NCI-H82 (cell line): ENCODE measurements around the gene CLIP1.
"Not testable (repeated sequence)": the region's sequence is repeated elsewhere in the genome, so short reads cannot be mapped to it uniquely, and the experiment has no call there.

Experiments used
- DNase-seq: peaks from one replicate; lab custom pipeline; 2025; lab: John Stamatoyannopoulos, UW

CLIP1 gene

DNA sequence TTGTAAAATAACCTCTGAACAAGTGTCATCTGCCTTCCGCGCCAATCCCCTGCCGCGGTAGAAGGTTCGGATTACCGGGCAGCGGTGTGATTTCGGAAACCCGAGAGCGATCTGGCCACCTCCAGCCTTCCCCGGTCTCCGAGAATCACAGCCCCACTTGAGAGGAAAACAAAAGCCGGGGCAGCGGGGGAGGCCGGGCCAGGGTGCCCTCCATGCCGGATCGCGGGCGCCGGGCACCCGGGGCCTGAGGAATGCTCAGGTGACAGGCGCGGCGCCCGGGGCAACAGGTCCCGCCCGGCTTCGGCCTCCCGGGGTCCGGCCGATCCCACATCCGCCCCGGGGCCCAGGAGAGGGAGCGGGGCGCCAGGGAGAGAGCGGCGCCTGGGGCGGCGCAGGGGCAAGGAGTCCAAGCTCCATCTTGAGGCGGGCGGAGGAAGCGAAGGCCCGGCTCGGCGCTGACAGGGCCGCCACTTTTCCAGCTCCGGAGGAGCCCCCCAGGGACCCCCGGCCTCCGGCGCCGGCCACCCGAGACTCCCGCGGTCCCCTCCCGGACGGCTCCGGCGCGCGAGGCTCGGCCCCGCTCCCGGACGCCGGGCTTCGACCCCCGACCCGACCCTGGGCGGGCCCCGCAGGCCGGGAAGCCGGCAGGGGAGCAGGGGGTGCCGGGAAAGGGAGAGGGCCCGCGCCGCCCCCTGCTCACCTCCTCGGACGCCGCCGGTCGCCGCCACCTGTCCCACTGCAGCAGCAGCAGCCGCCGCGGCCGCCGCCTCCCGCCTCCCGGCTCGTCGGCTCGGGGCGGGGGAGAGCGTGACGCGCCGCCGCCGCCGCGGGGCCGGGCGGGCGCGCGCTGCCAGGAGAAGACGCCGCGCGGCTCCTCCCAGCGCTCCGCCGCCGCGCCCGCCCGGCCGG, at the start of gene CLIP1:
Gene CLIP1, minus strand, starts transcription at position 849 of the 909 bp plus-strand sequence. CDS start 42,217 bp downstream, outside the sequence.
- DNase-seq = peak; percentile 72

DNA sequence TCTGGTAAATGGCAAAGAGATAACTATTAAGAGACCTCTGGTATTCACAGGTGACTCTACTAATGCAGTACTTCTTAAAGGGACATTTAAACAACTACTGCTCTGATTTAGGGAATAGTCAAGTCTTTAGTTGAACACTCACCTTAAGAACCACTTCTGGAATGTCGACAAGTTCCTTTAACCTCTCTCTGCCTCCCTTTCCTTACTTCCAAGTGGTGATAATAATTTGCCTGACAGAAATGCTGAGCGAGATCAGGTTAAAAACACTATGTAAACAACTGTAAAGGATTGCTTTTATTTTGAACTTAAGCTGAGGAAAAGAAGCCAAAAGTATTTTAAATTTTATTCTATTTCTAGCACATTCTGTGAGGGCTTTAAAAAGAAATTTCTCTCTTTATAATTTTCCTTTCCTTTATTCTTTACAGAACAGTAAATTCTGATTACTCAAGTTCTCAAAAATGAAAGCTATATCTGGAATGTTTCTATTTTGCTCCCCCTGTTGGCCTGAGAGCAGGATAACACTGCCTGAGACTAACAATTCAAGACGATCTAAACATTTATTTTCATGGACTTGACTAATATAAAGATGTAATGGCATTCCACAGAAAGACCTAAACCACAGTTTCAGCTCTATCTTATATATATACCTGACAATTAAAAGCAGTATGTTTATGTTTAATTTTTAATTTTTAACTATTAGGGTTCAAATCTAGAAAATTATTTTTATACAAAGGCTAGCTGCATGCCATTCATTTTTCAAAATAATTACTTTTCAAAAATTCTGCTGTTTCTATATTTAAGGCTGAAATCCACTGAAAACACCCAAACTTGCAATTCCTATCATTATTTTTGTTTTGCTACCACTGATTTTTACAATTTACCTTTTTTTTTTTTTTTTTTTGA, 49.1 kb upstream of the CLIP1 start:
- peak; percentile 57 for DNase-seq

DNA sequence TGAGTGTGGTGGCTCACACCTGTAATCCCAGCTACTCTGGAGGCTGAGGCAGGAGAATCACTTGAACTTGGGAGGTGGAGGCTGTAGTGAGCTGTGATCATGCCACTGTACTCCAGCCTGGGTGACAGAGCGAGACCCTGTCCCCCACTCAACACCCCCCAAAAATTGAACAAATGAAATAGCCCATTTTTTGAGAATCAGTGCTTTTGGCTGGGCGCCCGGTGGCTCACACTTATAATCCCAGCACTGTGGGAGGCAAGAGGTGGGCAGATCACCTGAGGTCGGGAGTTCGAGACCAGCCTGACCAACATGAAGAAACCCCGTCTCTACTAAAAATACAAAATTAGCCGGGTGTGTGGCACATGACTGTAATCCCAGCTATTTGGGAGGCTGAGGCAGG, 48.1 kb upstream of the CLIP1 start:
- DNase-seq = not testable (repeated sequence)

DNA sequence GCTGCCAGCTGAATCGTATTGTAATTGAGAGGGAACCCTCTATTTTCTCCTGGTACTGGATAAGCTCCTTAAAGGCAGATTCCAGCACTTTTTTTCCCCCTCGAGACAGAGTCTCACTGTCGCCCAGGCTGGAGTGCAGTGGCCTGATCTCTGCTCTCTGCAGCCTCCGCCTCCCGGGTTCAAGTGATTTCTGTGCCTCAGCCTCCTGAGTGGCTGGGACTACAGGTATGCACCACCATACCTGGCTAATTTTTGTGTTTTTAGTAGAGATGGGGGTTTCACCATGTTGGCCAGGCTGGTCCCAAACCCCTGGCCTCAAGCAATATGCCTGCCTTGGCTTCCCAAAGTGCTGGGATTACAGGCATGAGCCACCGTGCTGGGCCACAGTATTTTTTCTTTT, 47.4 kb upstream of the CLIP1 start:
- DNase-seq = peak; percentile 31

DNA sequence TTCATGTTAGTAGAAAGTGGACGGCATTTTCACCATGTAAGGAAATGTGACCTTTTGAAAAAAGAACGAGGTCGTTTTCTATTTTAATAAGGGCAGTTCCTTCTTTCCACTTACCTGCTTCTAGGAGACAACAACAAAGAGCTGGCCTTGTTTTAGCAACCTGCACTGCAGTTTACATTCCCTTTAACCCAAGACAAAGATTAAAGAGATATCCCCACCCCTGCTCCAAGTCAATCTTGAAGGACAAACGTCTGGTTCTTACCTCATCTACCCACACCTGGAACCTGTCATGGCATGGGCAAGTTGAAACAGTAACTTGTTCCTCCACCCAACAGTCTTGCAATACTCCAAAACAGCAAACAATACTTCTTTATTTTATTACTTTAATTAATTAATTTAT, 45.5 kb upstream of the CLIP1 start:
- no peak for DNase-seq

DNA sequence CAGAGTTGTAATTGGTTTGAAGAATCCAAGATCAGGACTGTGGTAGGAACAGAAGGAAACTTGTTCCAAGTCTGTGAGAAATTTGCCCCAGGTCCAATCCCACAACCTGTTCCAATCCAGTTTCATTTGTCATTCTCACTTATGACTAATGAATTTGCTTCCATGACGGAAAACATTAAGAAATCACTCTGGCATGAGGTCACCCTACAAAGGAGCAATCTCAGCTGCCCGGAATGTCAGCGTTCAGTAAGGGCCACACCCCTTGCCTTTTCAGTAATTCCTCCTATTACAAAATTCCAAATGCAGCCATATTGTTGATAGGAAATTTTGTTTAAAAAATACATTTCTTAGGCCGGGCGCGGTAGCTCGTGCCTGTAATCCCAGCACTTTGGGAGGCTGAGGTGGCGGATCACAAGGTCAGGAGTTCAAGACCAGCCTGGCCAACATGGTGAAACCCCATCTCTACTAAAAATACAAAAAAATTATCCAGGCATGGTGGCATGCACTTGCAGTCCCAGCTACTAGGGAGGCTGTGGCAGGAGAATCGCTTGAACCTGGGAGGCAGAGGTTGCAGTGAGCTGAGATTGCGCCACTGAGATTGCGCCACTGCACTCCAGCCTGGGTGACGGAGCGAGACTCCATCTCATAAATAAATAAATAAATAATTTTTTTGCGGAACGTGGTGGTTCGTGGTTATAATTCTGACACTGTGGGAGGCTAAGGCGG, 42.0 kb upstream of the CLIP1 start:
- DNase-seq = not testable (repeated sequence)

DNA sequence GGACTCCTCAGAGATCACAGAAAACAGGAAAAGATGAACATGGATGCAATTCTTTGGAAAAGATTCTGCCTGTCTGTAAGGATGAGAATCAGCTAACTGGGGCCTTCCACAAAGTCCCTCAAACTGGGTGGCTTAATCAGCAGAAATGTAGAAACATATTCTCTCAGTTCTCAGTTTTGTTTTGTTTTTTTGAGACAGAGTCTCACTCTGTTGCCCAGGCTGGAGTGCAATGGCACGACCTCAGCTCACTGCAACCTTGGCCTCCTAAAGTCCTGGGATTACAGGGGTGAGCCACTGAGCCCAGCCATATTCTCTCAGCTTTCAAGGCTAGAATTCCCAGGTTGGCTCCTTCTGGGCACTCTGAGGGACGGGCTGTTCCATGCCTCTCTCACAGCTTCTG, 38.2 kb upstream of the CLIP1 start:
- no peak for DNase-seq

DNA sequence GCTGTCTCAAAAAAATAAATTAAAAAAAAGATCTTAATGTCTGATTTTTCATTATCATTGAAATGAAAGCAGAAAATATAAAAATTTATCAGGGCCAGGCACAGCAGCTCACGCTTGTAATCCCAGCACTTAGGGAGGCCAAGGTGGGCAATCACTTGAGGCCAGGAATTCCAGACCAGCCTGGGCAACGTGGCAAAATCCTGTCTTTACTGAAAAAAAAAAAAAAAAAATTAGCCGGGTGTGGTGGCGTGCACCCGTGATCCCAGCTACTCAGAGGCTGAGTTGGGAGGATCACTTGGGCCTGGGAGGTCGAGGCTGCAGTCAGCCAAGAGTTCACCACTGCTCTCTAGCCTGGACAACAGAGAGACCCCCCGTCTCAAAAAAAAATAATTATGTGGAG, 37.6 kb upstream of the CLIP1 start:
- DNase-seq = no peak

DNA sequence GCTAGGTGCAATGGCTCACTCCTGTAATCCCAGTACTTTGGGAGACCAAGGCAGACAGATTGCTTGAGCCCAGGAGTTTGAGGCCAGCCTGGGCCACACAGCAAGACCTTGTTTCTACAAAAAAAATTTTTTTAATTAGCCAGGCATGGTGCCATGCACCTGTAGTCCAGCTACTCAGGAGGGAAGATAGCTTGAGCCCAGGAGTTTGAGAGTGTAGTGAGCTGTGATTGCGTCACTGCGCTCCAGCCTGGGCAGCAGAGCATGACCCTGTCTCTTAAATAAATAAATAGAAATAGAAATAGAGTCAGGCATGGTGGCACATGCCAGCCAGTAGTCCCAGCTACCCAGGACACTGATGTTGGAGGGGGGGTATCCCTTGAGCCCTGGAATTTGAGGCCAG, 36.7 kb upstream of the CLIP1 start:
- DNase-seq = no peak

DNA sequence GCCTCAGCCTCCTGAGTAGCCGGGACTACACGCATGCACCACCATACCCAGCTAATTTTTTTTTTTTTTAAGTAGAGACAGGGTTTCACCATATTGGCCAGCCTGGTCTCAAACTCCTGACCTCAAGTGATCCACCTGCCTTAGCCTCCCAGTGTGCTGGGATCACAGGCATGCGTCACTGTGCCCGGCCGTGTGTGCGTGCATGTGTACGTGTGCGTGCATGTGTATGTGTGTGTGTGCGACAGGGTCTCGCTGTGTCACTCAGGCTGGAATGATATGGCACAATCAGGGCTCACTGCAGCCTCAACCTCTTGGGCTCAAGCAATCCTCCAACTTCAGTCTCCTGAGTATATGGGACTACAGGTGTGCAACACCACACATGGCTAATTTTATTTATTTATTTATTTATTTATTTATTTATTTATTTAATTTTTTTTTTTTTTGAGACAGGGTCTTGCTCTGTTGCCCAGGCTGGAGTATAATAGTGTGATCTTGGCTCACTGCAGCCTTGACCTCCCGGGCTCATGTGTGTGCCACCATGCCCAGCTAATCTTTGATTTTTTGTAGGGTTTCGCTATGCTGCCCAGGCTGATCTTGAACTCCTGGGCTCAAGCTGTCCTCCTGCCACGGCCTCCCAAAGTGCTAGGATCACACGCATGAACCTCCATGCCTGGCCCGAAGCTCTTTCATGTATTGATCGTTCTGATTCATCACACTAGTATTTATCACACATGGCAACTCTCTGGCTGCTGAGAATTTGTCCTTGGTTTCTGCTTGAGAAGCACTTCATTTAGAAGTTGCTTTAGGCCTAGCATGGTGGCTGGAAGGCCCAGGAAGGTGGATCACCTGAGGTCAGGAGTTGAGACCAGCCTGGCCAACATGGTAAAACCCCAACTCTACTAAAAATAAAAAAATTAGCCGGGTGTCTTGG, 35.9 kb upstream of the CLIP1 start:
- DNase-seq = no peak

DNA sequence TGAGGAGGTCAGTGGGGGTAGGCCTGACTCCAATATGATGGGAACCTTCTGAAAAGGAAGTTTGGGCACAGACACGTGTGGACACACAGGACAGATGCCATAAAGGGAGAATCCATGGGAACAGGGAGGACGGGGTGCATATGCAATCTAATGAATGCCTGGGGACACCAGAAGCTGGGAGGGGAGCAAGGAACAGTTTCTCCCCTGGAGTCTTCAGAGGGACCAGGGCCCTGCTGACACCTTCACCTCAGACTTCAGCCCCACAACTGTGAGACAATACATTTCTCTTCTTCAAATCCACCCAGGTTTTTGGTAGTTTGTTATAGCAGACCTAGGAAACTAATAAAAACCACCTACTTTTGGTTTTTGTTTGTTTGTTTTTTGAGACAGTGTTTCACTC, 35.2 kb upstream of the CLIP1 start:
- no peak for DNase-seq

DNA sequence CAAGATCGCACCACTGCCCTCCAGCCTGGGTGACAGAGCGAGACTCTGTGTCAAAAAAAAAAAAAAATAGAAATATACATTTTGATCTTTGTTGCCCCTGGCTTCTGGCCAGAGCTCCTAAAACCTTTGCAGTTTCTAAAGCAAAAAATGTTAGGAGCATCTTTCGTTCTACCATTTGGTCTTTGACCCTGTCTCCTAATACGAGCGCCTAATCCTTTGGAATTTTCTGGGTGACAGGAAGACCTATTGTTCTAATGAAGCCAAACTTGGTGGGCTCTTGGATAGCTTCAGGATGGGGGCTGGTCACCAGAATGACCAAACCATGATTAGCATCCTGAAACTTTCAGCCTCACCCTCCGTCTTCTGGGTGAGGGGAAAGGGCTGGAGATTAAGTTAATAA, 32.3 kb upstream of the CLIP1 start:
- DNase-seq = no peak

DNA sequence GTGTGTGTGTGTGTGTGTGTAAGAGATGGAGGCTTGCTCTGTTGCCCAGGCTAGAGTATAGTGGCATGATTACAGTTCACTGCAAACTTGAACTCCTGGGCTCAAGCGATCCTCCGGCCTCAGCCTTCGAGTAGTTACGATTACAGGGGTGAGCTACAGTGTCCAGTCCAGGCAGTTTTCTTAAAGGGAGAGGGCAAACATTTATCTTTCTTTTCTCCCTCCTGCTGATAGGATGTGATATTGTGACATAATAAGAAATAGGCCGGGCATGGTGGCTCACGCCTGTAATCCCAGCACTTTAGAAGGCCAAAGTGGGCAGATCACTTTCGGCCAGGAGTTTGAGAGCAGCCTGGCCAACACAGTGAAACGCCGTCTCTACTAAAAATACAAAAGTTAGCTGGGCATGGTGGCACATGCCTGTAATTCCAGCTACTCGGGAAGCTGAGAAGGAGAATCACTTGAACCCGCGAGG, 31.8 kb upstream of the CLIP1 start:
- no peak for DNase-seq

DNA sequence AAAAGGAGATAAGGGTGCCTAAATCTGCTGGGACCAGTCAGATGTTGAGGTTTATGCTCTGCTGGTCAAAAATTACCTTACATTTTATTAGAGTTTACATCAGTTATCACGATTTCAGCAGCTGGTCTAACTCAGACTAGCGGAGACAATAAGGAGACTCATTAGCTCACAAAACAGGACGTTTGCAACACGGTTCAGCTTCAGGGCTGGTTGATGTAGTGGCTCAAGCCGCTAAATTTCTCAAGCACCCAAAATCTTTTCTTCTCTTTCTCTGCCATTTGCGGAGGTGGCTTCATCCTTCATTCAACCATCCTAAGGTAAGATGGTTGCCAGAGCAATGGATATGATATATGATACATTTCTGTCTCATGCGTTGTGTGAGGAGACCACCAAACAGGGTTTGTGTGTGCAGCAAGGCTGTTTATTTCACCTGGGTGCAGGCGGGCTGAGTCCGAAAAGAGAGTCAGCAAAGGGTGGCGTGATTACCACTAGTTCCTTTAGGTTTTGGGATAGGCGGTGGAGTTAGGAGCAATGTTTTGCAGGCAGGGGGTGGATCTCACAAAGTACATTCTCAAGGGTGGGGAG, 30.3 kb upstream of the CLIP1 start:
- DNase-seq = no peak

DNA sequence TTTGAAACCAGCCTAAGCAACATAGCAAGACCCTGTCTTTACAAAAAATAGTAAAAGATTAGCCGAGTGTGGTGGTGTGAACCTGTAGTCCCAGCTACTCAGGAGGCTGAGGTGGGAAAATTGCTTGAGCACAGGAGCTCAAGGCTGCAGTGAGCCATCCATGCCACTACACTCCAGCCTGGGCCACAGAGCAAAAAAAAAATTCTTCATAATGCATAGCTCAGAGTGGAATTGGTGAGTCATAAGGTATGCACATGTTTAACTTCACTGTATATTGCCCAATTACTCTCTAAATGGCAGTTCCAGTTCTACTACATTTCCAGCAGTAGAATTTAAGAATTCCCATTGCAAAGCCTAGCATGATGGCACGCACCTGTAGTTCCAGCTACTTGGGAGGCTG, 26.8 kb upstream of the CLIP1 start:
- no peak for DNase-seq

DNA sequence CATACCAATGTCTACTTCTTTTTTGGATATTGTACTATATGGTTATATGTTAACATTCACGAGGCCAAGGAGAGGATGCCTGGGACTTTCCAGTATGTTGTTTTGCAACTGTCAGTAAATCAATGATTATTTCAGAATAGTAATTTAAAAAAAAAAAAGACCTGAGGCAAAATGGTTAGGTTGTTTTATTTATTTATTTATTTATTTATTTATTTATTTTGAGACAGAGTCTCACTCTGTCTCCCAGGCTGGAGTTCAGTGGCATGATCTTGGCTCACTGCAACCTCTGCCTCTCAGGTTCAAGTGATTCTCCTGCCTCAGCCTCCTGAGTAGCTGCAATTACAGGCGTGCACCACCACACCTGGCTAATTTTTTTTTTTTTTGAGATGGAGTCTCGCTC, 25.4 kb upstream of the CLIP1 start:
- DNase-seq = not testable (repeated sequence)

DNA sequence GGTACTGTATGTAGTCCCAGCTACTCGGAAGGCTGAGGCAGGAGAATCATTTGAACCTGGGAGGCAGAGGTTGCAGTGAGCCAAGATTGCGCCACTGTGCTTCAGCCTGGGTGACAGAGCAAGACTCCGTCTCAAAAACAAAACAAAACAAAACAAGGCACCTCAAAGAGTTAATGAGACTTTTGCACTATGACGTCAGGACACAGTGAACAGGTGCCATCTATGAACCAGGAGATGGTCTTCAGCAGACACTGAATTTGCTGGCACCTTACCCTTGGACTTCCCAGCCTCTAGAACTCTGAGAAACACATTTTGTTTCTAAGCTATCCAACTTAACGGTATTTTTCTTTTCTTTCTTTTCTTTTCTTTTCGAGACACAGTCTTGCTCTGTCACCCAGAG, 23.9 kb upstream of the CLIP1 start:
- DNase-seq = not testable (repeated sequence)

DNA sequence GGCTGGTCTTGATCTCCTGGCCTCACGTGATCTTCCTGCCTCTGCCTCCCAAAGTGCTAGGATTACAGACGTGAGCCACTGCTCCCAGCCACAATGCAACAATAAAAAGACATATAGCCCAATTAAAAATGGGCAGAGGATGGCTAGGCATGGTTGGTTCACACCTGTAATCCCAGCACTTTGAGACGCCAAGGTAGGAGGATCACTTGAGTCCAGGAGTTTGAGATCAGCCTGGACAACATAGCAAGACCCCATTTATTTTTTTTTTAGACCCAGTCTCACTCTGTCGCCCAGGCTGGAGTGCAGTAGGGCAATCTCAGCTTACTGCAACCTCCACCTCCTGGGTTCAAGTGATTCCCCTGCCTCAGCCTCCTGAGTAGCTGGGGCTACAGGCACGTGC, 21.6 kb upstream of the CLIP1 start:
- not testable (repeated sequence) for DNase-seq

DNA sequence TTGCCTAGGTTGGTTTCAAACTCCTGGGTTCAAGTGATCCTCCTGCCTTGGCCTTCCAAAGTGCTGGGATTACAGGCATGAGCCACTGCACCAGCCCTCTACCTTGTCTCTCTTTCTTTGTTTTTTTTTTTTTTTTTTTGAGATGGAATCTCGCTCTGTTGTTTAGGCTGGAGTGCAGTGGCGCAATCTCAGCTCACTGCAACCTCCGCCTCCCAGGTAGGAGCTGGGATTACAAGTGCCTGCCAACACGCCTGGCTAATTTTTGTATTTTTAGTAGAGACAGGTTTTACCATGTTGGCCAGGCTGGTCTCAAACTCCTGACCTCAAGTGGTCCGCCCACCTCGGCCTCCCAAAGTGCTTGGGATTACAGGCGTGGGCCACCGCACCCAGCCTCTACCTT, 16.4 kb upstream of the CLIP1 start:
- DNase-seq = not testable (repeated sequence)

DNA sequence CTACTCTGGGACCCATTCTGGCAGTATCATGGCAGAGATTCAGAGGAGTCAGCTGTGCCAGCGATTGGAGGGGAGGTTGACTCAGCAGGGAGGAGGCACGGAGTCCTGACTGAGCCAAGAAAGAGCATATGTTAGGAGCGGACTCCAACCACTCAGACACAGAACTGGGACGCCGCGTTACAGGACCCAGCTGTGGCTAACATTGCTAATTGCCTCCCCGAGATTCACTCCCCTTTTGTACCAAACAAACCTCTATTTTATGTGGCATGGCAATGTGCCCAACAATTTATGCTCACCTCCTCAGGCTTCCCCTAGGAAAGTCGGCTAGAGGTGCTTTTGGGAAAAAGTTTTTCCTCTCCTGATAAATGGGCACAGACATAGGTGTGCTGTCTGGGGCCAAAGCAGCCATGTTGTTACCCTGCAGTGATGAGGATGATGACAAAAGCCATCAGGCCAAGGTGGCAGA, 15.2 kb upstream of the CLIP1 start:
- DNase-seq = no peak
